Stimulated activated CD8-positive, alpha-beta memory T cell treated with anti-CD3 and anti-CD28 coated beads, Interleukin-7, amount 100 ng/mL, for 1 hour (primary cell): Measurements from ENCODE around the gene PDCD2L.
"Not testable (repeated sequence)": the region's sequence is repeated elsewhere in the genome, so short reads cannot be mapped to it uniquely, and the experiment has no call there.

Experiments used
- DNase-seq, 2 donors: peaks; one replicate each; pipeline ENCODE4 v3.0.0-alpha.2; 2020; ENCODE audit warnings: low read depth in 2 of 2

PDCD2L gene, protein sequence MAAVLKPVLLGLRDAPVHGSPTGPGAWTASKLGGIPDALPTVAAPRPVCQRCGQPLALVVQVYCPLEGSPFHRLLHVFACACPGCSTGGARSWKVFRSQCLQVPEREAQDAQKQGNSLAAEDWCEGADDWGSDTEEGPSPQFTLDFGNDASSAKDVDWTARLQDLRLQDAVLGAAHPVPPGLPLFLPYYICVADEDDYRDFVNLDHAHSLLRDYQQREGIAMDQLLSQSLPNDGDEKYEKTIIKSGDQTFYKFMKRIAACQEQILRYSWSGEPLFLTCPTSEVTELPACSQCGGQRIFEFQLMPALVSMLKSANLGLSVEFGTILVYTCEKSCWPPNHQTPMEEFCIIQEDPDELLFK

DNA sequence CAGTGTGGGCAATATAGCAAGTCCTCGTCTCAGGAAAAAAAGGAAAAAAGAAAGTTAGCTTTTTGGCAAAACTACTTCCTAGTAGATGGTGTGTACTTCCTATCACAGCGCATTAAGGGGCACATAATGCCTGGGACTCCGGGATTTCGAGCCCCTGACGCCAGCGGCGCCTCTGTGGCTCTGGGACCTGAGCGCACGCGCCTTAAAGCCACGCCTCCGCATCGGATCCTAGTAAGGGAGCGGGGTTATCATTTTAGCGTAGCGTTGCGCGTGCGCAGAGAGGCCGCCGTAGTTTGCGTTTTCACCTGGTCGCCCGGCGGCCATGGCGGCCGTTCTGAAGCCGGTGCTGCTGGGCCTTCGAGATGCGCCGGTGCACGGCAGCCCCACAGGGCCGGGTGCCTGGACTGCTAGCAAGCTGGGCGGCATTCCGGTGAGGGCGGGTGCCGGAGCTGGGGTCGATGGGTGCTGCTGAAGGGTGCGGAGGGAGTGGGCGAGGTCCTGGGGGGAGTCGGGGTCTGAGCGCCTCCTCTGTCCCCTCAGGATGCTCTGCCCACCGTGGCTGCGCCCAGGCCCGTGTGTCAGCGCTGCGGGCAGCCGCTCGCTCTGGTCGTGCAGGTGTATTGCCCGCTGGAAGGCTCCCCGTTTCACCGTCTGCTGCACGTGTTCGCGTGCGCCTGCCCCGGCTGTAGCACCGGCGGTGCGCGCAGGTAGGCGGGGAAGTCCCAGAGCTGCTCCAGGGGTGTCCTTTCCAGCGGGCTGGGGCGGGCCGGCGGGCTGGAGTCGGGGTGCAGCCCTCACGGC, at the start of gene PDCD2L:
TSS of gene PDCD2L (plus strand) at position 291 of the 801 bp plus-strand sequence. CDS start at position 323, 32 bp downstream.
- DNase-seq, result peak; percentile 81 to 90

DNA sequence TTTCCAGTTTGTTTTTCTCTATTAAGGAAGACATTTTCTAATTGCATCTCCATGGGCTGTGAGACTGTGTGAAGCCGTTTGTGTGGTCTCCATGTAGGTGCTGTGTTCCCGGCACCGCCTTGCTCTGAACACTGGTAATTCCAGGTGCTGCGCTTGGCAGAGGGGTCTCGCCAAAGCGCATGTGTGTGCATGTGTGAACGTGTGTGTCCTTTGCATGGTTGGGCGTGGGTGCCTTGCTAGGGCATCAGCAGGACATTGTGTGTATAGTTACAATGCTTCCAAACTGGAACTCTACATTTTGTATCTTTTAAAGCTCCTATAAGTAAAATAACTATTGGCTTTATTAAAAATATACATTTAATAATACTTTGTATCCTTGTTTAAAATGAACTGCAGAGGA, 49.0 kb upstream of the PDCD2L start:
- no peak for DNase-seq

DNA sequence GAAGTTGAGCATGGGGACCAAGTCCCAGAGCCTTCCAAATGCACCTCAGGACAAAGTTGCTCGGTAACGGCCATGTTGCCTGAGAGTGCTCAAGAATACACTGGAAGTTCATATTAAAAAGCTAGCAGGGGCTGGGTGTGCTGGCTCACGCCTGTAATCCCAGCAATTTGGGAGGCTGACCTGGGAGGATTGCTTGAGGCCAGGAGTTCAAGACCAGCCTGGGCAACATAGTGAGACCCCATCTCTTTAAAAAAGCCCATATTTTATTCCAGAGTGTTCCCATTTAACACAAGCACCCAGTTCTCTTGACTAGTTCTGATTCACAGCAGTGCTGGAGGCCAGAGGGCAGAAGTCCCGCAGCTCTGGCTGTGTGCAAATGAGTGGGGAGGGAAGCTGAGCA, 47.3 kb upstream of the PDCD2L start:
- no peak for DNase-seq

DNA sequence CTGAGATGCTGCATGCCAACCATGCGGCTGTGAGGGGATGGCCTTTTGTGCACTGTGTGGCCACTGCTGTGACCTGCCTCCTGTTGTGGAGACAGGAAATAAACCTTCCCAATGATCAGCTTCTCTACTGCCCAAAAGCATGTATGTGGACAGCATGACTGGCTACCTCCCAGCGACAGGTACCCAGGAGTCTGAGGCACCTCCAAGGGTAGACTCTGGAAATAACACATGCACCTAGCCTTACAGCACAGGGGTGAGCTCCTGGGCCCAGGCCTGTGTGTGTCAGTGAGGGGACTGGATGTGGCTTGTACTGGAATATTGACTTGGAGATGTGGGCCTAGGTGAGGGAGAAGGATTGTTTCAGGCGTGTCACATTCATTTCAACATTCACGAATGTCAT, 46.8 kb upstream of the PDCD2L start:
- DNase-seq, result no peak

DNA sequence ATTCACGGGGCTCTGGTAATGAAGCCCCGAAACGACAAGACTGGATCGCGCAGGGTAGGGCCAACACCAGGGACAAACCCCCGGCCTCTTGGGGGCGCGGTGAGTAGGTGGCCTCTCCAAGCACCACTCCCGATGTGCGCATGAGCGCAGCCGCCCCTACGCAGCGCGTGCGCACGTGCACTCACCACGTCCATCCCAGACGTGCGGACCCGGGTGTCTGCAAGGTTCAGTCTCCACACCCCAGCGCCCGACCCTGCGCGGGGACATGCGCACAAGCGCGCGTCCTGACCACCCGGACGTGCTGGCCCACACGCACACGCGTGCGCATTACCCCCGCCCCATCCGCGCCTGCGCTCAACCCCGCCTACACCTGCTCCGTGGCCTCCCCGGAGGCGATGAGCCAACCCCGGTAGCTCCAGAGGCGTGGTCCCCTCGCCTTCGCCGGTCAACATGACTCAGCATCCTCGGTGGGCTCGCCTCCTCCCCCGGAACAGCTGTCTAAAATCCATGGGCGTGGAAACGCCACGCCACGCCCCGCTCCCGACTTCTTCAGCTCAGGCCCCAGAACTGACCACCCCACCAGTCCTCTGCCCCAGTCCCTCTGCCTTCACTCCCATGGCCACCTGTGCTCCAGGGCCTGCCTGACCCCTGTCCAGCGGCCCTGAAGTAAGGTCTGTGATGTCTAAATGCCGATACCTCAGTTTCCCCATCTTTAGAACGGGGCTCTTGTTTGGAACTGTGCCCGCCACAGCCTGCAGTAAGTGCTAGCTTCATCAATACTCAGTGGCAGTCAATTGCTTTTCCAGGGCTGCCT, 44.9 kb upstream of the PDCD2L start:
- peak; percentile 83 to 89 for DNase-seq

DNA sequence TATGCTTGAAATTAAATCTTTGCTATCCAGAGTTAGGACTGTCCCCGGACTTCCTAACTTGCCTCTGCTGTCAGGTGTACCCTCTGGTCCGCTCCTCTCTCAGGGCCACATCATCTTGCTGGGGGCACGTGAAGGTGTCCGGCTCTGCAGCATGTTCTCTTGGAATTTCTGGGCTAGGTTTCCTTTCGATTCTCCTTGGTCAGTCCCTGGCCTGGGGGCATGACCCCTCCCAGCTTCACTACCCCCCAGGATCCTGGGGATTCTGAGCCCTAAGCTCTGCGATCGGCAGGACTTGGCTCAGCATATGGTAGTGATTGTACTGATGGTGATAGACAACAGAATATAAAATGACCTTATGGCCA, 44.3 kb upstream of the PDCD2L start:
- DNase-seq, result no peak

DNA sequence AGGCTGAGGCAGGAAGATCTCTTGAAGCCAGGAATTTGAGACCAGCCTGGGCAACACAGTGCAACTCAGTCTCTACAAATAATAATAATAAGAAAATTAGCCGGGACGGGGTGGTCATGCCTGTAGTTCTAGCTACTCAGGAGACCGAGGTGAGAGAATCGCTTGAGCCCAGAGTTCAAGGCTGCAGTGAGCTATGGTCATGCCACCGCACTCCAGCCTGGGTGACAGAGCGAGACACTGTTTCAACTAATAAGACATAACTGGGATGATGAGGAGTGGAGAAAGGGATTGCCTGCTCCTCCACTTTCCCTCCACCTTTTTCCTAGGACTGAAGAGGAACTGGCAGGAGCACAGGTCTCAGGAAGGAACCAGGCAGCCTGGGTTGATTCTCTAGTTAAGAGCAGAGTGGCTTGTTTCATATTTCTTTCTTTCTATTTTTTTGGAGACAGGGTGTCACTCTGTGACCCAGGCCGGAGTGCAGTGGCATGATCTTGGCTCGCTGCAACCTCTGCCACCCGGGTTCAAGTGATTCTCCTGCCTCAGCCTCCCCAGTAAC, 43.8 kb upstream of the PDCD2L start:
- no peak for DNase-seq

DNA sequence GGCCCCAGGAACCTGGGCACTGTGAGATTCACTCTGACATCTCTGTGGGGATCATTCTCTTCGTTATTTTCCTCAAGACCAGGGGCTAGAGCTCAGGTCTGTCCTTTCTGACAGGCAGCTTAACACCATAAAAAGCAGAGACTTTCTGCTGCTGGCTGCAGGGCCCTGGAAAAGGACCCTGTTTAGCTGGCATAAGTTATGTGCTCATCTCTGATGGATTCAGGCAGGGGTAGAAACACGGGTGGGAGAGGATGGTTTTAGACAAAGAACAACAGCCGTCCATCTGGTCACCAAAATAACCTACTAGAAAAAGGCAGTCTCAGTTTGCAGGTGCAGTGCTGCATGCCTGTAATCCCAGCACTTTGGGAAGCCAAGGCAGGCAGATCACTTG, 41.5 kb upstream of the PDCD2L start:
- DNase-seq, result no peak

DNA sequence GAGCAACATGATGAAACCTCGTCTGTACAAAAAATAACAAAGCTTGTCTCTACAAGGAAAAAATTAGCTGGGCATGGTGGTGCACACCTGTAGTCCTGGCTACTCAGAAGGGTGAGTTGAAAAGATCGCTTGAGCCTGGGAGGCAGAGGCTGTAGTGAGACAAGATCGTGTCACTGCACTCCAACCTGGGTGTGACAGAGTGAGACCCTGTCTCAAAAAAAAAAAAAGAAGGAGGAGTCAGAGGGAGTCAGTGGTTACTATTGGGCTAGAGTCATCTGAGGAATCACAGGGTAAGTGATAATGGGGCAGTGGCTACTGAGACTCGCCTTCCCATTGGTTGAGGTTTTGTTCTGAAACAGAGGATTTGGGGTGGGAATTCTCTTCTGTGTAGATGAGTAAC, 41.1 kb upstream of the PDCD2L start:
- DNase-seq, result no peak

DNA sequence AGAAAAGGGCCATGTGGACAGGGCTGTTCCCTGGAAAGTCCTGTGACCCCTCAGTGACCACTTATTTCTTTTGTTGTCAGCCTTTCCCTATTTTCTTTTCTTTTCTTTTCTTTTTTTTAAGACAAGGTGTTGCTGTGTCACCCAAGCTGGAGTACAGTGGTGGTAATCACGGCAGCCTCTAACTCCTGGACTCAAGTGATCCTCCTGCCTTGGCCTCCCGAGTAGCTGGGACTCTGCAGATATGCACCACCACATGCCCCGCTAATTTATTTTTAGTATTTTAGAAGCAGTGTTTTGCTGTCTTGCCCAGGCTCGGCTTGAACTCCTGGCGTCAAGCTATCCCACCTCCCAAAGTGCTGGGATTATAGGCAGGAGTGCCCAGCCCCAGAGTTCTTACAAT, 40.3 kb upstream of the PDCD2L start:
- no peak for DNase-seq

DNA sequence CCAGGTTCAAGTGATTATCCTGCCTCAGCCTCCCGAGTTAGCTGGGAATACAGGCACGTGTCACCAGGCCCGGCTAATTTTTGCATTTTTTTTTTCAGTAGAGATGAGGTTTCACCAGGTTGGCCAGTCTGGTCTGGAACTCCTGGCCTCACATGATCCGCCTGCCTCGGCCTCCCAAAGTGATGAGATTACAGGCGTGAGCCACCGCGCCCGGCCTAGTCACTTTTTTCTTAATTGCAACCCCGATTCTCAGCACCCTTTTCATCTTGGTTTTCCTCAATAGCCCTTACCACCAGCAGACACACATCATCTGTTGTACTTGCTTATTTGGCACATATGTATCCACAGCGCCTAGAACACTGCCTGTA, 39.8 kb upstream of the PDCD2L start:
- no peak for DNase-seq

DNA sequence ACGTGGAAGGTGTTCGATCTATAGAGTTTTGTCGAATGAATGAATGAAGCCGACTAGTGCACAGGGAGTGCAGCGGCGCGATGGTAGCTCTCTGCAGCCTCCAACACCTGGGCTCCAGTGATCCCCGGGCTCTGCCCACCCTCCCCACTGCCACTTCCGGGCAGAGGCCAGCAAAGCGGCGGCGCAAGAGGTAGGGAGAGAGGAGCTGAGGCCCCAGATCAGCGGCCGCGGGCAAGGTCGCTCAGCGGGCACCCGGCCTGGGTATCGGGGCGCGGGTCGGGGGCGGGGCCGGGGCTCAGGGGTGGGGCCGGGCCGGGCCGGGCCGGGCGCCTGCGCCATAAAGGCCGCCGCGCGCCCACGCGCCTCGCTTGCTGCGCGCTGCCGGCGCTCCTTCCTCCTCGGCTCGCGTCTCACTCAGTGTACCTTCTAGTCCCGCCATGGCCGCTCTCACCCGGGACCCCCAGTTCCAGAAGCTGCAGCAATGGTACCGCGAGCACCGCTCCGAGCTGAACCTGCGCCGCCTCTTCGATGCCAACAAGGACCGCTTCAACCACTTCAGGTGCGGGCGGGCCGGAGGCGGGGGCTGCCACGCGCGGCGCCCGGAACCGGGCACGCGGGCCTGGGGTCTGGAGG, 39.3 kb upstream of the PDCD2L start, which contains the start of gene GPI:
TSS of gene GPI (plus strand) at position 367 of the 633 bp plus-strand sequence. CDS start at position 438, 71 bp downstream.
- DNase-seq, result peak; percentile 38 to 43

DNA sequence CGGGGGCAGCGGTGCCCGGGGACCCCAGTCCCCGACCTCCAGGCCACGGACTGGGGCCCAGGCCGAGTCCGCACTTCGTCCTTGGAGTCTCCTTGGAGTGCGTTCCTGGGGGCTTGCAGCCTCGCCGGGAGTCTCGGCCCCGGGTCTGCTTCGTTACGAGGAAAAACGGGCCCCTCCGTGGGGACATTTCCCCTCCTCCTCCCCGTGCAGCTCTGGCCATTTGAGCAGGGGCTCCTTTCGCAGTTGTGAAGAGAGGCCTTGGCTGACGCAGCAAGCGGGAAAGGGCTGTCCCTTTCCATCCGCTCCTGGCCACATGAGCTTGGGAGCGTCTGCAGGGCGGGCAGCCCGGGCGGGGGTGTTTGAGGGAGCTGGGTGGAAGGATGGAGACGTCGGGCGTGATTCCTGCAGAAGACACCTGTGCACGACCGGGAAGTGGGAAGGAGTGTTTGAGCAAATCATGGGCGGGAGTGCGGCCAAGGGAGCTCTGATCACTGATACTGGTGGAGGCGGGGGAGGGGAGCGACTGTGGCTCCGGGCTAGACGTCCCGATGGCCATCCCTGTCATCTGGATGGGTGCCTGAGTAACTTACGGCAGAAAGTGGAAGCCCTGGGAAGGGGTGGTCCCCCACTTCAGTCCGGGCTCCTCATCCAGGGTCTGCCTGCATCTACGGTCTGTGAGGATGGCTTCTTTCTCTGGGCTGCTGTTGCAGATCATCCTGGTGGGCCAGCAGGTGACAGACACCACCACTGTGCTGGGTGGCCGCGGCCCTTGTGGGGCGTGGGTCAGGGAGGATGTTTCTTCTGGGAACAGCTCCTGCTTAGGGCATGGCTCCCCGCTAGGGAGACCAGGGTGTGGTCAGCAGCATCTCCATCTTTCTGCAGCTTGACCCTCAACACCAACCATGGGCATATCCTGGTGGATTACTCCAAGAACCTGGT, 38.5 kb upstream of the PDCD2L start:
- DNase-seq, result no peak

DNA sequence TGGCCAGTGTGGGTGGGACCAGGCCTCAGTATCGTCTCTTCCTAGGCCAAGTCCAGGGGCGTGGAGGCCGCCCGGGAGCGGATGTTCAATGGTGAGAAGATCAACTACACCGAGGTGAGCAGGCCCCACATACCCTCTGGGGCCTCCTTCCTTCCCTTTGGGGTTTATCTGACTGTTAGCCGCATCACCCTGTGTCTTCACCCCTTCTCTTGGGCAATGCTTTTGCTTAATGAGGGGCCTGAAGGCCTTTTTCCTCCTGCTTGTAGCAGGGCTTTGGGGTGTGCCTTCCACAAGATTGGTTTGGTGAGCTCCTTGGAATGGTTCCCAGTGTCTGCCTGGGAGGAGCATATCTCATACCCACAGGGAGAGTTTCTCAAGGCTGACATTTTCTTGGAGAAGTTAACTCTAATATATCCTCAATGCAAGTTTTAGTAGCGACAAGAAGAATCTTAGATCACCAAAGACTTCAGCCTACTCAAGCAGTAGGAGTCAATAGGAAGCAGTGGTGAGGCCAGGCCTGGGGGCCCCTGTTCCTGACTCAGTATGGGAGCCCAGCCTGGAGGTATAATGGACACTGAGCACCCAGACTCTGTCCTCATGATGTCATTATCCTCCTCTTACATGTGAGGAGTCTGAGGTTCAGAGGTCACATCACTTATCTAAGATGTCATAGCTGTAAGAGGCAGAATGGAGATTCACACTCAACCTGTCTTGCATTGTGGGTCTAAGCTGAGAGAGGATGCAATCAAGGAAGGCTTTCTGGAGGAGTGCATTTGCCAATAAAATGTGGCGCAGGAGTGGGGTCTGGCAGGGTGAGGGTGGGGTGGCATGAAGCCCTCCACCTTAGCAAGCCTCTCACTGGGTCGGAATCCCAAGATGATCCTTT, 37.2 kb upstream of the PDCD2L start:
- DNase-seq, result no peak

DNA sequence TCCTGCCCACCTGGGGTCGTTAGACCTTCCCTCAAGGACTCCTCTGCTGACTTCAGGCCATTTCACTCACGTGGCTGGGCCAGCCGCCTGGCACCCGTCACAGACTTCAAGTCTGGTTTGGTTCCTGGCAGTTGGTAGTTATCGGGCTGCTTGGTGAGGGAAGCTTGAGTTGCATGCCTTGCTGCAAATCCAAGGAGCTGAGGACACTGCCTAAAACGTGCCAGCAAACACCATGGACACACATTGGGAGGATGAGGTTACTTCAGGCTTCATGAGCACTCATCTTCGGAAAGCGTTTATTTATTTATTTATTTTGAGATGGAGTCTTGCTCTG, 36.6 kb upstream of the PDCD2L start:
- DNase-seq, result no peak

DNA sequence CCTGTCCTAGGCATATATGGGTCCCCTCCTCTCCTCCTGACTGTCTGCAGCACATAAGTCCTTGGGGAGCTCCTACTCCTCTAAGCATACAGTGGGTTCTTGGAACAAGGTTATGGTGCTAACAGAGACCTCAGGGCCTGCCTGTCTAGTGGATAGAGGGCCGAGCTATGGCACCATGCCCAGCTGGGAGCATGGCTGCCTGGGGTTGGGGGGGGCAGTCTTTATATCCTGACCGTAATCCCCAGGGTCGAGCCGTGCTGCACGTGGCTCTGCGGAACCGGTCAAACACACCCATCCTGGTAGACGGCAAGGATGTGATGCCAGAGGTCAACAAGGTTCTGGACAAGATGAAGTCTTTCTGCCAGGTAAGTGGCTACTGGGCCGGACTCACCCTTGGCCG, 35.9 kb upstream of the PDCD2L start:
- no peak for DNase-seq

DNA sequence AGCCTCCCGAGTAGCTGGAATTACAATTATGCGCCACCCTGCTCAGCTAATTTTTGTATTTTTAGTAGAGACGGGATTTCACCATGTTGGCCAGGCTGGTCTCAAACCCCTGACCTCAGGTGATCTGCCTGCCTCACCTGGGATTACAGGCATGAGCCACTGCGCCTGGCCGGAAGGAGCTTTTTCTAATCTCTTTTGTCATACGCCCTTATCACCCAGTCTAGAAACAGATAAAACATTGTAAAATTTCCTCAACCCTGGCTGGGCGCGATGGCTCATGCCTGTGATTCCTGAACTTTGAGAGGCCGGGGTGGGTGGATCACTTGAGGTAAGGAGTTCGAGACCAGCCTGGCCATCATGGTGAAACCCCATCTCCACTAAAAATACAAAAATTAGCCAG, 35.0 kb upstream of the PDCD2L start:
- not testable (repeated sequence) for DNase-seq

DNA sequence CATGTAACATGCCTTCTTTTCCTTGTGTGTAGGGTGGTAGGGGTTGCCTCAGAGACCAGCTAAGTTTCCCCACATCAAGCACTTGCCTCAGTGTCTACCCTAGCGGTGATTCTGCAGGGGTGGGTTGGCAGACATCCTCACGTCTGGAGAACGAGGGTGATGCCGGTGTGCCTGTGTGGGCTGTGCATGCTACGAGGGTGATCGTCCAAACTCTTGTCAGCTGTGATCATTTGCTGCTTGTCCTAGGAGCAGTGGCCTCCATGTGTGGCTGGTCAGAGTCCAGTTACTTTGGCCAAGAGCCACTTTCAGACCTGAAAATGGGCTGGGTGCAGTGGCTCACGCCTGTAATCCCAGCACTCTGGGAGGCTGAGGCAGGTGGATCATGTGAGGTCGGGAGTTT, 34.1 kb upstream of the PDCD2L start:
- DNase-seq, result no peak

DNA sequence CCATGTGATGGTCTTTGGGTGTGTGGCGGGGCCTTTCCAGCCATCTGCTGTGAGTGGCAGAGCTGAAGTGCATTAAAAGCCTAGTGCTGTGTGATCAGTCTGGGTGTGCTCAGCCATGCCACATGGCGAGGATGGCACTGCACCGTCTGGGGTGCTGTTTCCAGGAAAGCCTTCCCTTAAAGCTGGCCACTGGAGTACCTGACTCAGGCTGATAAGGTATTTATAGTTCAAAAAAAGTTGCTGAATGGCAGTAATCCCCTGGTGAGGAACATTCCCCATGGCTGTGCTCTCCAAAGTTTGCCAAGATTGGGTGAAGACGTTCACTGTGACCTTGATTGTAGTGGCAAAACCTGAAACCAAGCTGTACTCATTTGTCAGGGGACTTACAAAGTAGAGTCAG, 33.2 kb upstream of the PDCD2L start:
- DNase-seq, result no peak
